Mesendoderm (in vitro differentiated cells): ENCODE data around the gene MEIS1.
A peak's percentile ranks its signal among the peaks of the same experiment; 100 is the strongest.

Experiments
- DNase-seq: peaks from one replicate; pipeline ENCODE4 v3.0.0; 2013
- H2AK5ac ChIP-seq: 2 replicates; pipeline ENCODE4 v1.6.1; 2013; ENCODE audit warnings: low read length, inconsistent platforms
- H2BK120ac ChIP-seq: 2 replicates; pipeline ENCODE4 v1.6.1; 2013; ENCODE audit warnings: low read depth, mild to moderate bottlenecking, low read length, moderate library complexity, mixed read lengths
- H2BK15ac ChIP-seq: replicated peaks from 2 replicates; pipeline ENCODE4 v1.6.1; 2013; ENCODE audit warnings: low read depth, mild to moderate bottlenecking, moderate library complexity
- H2BK5ac ChIP-seq: 2 replicates; pipeline ENCODE4 v1.6.1; 2013; ENCODE audit warnings: low read length, inconsistent platforms
- H3K18ac ChIP-seq: 2 replicates; pipeline ENCODE4 v1.6.1; 2013; ENCODE audit warnings: mild to moderate bottlenecking, low read length, mixed read lengths
- H3K23ac ChIP-seq: one replicate; pipeline ENCODE4 v1.6.1; 2013; ENCODE audit warnings: low read length
- H3K27ac ChIP-seq: 2 replicates; pipeline ENCODE4 v1.5.1; 2013; ENCODE audit warnings: low read depth, mild to moderate bottlenecking, inconsistent platforms, low read length, moderate library complexity
- H3K27me3 ChIP-seq: 2 replicates; pipeline ENCODE4 v1.6.1; 2013; ENCODE audit warnings: low read length, control low read depth, mild to moderate bottlenecking, inconsistent platforms; ENCODE audit not compliant: insufficient read depth, poor library complexity
- H3K36me3 ChIP-seq: 2 replicates; pipeline ENCODE4 v1.6.1; 2013; ENCODE audit warnings: low read length, inconsistent platforms; ENCODE audit not compliant: control insufficient read depth, insufficient read depth
- H3K4ac ChIP-seq: one replicate; pipeline ENCODE4 v1.6.1; 2013; ENCODE audit warnings: low read depth, mild to moderate bottlenecking, low read length, moderate library complexity
- H3K4me1 ChIP-seq: 2 replicates; pipeline ENCODE4 v1.6.1; 2013; ENCODE audit warnings: low read depth, low read length, inconsistent platforms; ENCODE audit not compliant: control insufficient read depth
- H3K4me2 ChIP-seq: 2 replicates; pipeline ENCODE4 v1.6.1; 2013; ENCODE audit warnings: low read length
- H3K4me3 ChIP-seq: 2 replicates; pipeline ENCODE4 v1.5.1; 2013; ENCODE audit warnings: mild to moderate bottlenecking, low read length
- H3K56ac ChIP-seq: one replicate; pipeline ENCODE4 v1.6.1; 2013; ENCODE audit warnings: low read length
- H3K79me1 ChIP-seq: 2 replicates; pipeline ENCODE4 v1.6.1; 2013; ENCODE audit warnings: low read length, inconsistent platforms
- H3K79me2 ChIP-seq: 2 replicates; pipeline ENCODE4 v1.6.1; 2013; ENCODE audit warnings: mild to moderate bottlenecking, low read length; ENCODE audit not compliant: control insufficient read depth, insufficient read depth
- H3K9ac ChIP-seq: 2 replicates; pipeline ENCODE4 v1.6.1; 2013; ENCODE audit warnings: low read length, inconsistent platforms
- H4K5ac ChIP-seq: one replicate; pipeline ENCODE4 v1.6.1; 2013; ENCODE audit warnings: low read length
- H4K8ac ChIP-seq: one replicate; pipeline ENCODE4 v1.6.1; 2013; ENCODE audit warnings: low read depth, mild to moderate bottlenecking, control low read depth, low read length, moderate library complexity
- WGBS: extraction: QIAGEN DNeasy Blood & Tissue Kit; methylation state at CpG from one replicate; pipeline ENCODE4 v1.1.7; 2013; ENCODE audit warnings: low lambda C conversion rate, missing lambda C conversion rate; ENCODE audit not compliant: insufficient coverage; ENCODE audit errors: extremely low coverage; 5-methylcytosine and 5-hydroxymethylcytosine counted together

Gene MEIS1

GRCh38 chr2:66508484-66509071 lies 73.7 kb downstream of the MEIS1 start:
- Histone ChIP-seq H2AK5ac (no peak overlapping the region), H3K4me2 (no peak overlapping the region), H3K79me2 (no peaks in the 10 kb centered on the region), H3K4me1 (peaks cover 6% of the 10 kb centered on the region), H3K4ac (no peak overlapping the region), H3K27me3 (no peaks in the 10 kb centered on the region), H3K23ac (no peak overlapping the region), H3K27ac (no peak overlapping the region), H3K18ac (no peak overlapping the region), H4K8ac (no peak overlapping the region), H3K56ac (no peak overlapping the region), H3K4me3 (no peak overlapping the region), H3K9ac (no peak overlapping the region), H3K36me3 (no peaks in the 10 kb centered on the region), H2BK15ac (no peak overlapping the region), H3K79me1 (no peaks in the 10 kb centered on the region), H2BK5ac (no peak overlapping the region), H4K5ac (no peak overlapping the region), H2BK120ac (no peak overlapping the region)
- DNase-seq: peak; percentile 22
- WGBS: no CpG with 5 or more reads among the region's 17 CpGs

DNA sequence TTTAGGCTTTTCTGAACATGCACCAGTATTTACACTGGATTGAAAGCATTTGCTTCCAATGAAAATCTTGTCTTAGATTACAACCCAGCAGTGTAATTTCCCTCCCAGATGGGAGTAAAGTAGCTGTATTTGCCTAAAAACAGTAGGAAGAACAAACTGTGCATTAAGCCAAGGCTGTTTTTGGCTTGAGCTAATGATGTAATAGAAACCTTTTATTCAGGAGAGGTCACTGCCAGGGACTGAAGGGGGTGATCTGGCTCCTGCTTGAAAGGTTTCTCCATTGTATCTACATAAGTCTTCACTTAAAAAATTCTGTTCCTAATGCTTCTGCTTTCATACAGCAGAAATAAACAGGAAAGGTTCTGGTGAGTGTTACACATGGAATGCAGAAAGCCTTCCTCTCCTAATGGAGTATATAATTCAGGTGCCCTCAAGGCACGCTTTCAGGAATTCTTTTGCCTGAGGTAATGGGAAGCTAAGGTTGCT lies 74.4 kb downstream of the MEIS1 start:
- Histone ChIP-seq H3K56ac (no peak overlapping the region), H3K36me3 (no peaks in the 10 kb centered on the region), H4K5ac (no peak overlapping the region), H3K18ac (no peak overlapping the region), H3K79me1 (no peaks in the 10 kb centered on the region), H3K79me2 (no peaks in the 10 kb centered on the region), H3K4me2 (no peak overlapping the region), H2AK5ac (no peak overlapping the region), H3K23ac (no peak overlapping the region), H2BK120ac (peak overlapping the region; percentile 45), H3K4ac (no peak overlapping the region), H3K27me3 (no peaks in the 10 kb centered on the region), H3K9ac (no peak overlapping the region), H4K8ac (no peak overlapping the region), H2BK5ac (no peak overlapping the region), H3K4me1 (peaks cover 6% of the 10 kb centered on the region), H2BK15ac (no peak overlapping the region), H3K27ac (no peak overlapping the region), H3K4me3 (no peak overlapping the region)
- WGBS: no CpG with 5 or more reads among the region's 1 CpG
- peak; percentile 77 for DNase-seq

DNA sequence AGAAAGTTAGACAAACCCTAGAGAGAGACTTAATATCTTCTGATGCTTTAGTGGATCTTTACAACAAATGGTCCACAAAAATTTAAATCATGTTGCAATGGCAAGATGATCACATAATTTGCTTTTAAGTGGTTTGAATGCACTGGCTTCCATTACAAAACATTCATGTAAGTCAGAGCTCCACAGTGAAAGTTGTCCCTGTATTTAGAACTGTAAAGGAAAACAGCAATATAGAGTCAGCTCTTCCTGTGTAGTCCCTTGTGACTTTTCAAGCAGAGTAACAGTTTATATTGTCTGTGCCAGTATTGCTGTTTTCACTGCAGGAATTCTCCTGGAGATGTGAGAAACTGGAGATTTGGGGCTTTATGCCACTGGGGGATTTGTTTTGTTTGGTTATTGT lies 77.7 kb downstream of the MEIS1 start:
- Histone ChIP-seq H2BK5ac (no peak overlapping the region), H3K79me2 (no peaks in the 10 kb centered on the region), H3K4me3 (no peak overlapping the region), H3K56ac (no peak overlapping the region), H3K18ac (no peak overlapping the region), H3K23ac (no peak overlapping the region), H3K36me3 (no peaks in the 10 kb centered on the region), H3K4me2 (no peak overlapping the region), H3K9ac (no peak overlapping the region), H3K27me3 (no peaks in the 10 kb centered on the region), H2BK15ac (no peak overlapping the region), H2BK120ac (no peak overlapping the region), H3K27ac (no peak overlapping the region), H2AK5ac (no peak overlapping the region), H4K8ac (no peak overlapping the region), H3K4ac (no peak overlapping the region), H4K5ac (no peak overlapping the region), H3K79me1 (no peaks in the 10 kb centered on the region), H3K4me1 (peaks cover 6% of the 10 kb centered on the region)
- DNase-seq: no peak

GRCh38 chr2:66515743-66516142 lies 80.8 kb downstream of the MEIS1 start:
- WGBS: no CpG with 5 or more reads among the region's 2 CpGs

GRCh38 chr2:66516499-66516898 lies 81.6 kb downstream of the MEIS1 start:
- WGBS: no CpG with 5 or more reads among the region's 8 CpGs
- Histone ChIP-seq H2AK5ac (no peak overlapping the region), H3K79me2 (no peaks in the 10 kb centered on the region), H3K79me1 (no peaks in the 10 kb centered on the region), H2BK5ac (no peak overlapping the region), H3K23ac (no peak overlapping the region), H3K27me3 (no peaks in the 10 kb centered on the region), H4K8ac (no peak overlapping the region), H2BK15ac (no peak overlapping the region), H4K5ac (no peak overlapping the region), H3K4me1 (no peaks in the 10 kb centered on the region), H3K18ac (no peak overlapping the region), H3K9ac (no peak overlapping the region), H3K4ac (no peak overlapping the region), H2BK120ac (no peak overlapping the region), H3K56ac (no peak overlapping the region), H3K4me2 (no peak overlapping the region), H3K36me3 (no peaks in the 10 kb centered on the region), H3K4me3 (no peak overlapping the region), H3K27ac (no peak overlapping the region)
- DNase-seq: no peak

More at GRCh38 chr2:66515743-66516142, 80.8 kb downstream of the MEIS1 start:
- H3K27me3 ChIP-seq: no peaks in the 10 kb centered on the region
- no peak overlapping the region for H4K8ac ChIP-seq
- no peak overlapping the region for H3K4me2 ChIP-seq
- H2BK15ac ChIP-seq: no peak overlapping the region
- no peak overlapping the region for H3K4me3 ChIP-seq
- H3K4ac ChIP-seq: no peak overlapping the region
- H4K5ac ChIP-seq: no peak overlapping the region
- H3K56ac ChIP-seq: no peak overlapping the region
- H2BK5ac ChIP-seq: no peak overlapping the region
- H3K36me3 ChIP-seq: no peaks in the 10 kb centered on the region
- H2BK120ac ChIP-seq: no peak overlapping the region
- no peak overlapping the region for H3K23ac ChIP-seq
- DNase-seq: no peak
- H3K79me2 ChIP-seq: no peaks in the 10 kb centered on the region
- H3K18ac ChIP-seq: no peak overlapping the region
- H3K9ac ChIP-seq: no peak overlapping the region
- no peaks in the 10 kb centered on the region for H3K79me1 ChIP-seq
- no peak overlapping the region for H2AK5ac ChIP-seq
- no peaks in the 10 kb centered on the region for H3K4me1 ChIP-seq
- no peak overlapping the region for H3K27ac ChIP-seq

- Histone ChIP-seq H3K18ac (no peak overlapping the region), H3K79me2 (no peaks in the 10 kb centered on the region), H3K79me1 (no peaks in the 10 kb centered on the region), H3K36me3 (no peaks in the 10 kb centered on the region), H2BK5ac (no peak overlapping the region), H3K27ac (no peak overlapping the region), H2AK5ac (no peak overlapping the region), H4K5ac (no peak overlapping the region), H3K4me2 (no peak overlapping the region), H3K27me3 (no peaks in the 10 kb centered on the region), H3K4ac (no peak overlapping the region), H2BK15ac (no peak overlapping the region), H4K8ac (no peak overlapping the region), H2BK120ac (no peak overlapping the region), H3K9ac (no peak overlapping the region), H3K4me1 (no peaks in the 10 kb centered on the region), H3K56ac (no peak overlapping the region), H3K4me3 (no peak overlapping the region), H3K23ac (no peak overlapping the region)
- WGBS: no CpG with 5 or more reads among the region's 4 CpGs
- no peak for DNase-seq
Observed at GRCh38 chr2:66517772-66518171, 82.8 kb downstream of the MEIS1 start.
